Putamen (tissue), 1 donor: ENCODE data around the gene CLDND2.

Source experiments
- DNase-seq: peaks from one replicate; pipeline ENCODE4 v3.0.0-alpha.2; 2016; ENCODE audit warnings: low spot score

The CLDND2 gene

GRCh38 chr19:51380379-51380778, 11.6 kb upstream of the CLDND2 start:
- no peak for DNase-seq

- DNase-seq = no peak
Observed at GRCh38 chr19:51377422-51377821, 8.6 kb upstream of the CLDND2 start.

GRCh38 chr19:51375504-51376221, 6.9 kb upstream of the CLDND2 start:
- DNase-seq = no peak

GRCh38 chr19:51372649-51373504, 4.1 kb upstream of the CLDND2 start, which contains the start of gene NKG7:
Gene NKG7 (minus strand): TSS chr19:51372654. CDS start chr19:51372535, 119 bp downstream.
- DNase-seq = no peak

- no peak for DNase-seq
Observed at GRCh38 chr19:51372021-51372648, 3.3 kb upstream of the CLDND2 start.

- DNase-seq = no peak
Observed at GRCh38 chr19:51371186-51371690, 2.4 kb upstream of the CLDND2 start.

- DNase-seq = no peak
Observed at GRCh38 chr19:51370230-51370629, 1.4 kb upstream of the CLDND2 start.

GRCh38 chr19:51367565-51368365, 1.0 kb downstream of the CLDND2 start:
- DNase-seq = peak; percentile 97

- DNase-seq = no peak
Observed at GRCh38 chr19:51367255-51367564, 1.6 kb downstream of the CLDND2 start.

GRCh38 chr19:51366389-51367254, 2.2 kb downstream of the CLDND2 start:
- peak; percentile 98 for DNase-seq

- DNase-seq = peak; percentile 34
Observed at GRCh38 chr19:51365965-51366388, 2.8 kb downstream of the CLDND2 start, which contains the start of gene ETFB. Gene ETFB (minus strand): TSS chr19:51366388. CDS start chr19:51366326, 62 bp downstream.

- DNase-seq = no peak
Observed at GRCh38 chr19:51365211-51365964, 3.4 kb downstream of the CLDND2 start.

GRCh38 chr19:51364200-51365106, 4.3 kb downstream of the CLDND2 start:
- no peak for DNase-seq

- no peak for DNase-seq
Observed at GRCh38 chr19:51361239-51361638, 7.6 kb downstream of the CLDND2 start.

GRCh38 chr19:51359294-51359693, 9.5 kb downstream of the CLDND2 start:
- no peak for DNase-seq

- no peak for DNase-seq
Observed at GRCh38 chr19:51357952-51358351, 10.9 kb downstream of the CLDND2 start.

- DNase-seq = no peak
Observed at GRCh38 chr19:51356159-51356801, 12.5 kb downstream of the CLDND2 start.

GRCh38 chr19:51354742-51355148, 14.1 kb downstream of the CLDND2 start:
- peak; percentile 73 for DNase-seq
